Limb (tissue), 2 donors: Measurements from ENCODE around the gene RCE1.
A peak's percentile ranks its signal among the peaks of the same experiment; 100 is the strongest.

ENCODE experiments used
- DNase-seq, 2 donors: peaks; one replicate each; pipeline ENCODE4 v3.0.0-alpha.2; 2016; ENCODE audit errors: extremely low spot score in 2 of 2

RCE1 gene

DNA sequence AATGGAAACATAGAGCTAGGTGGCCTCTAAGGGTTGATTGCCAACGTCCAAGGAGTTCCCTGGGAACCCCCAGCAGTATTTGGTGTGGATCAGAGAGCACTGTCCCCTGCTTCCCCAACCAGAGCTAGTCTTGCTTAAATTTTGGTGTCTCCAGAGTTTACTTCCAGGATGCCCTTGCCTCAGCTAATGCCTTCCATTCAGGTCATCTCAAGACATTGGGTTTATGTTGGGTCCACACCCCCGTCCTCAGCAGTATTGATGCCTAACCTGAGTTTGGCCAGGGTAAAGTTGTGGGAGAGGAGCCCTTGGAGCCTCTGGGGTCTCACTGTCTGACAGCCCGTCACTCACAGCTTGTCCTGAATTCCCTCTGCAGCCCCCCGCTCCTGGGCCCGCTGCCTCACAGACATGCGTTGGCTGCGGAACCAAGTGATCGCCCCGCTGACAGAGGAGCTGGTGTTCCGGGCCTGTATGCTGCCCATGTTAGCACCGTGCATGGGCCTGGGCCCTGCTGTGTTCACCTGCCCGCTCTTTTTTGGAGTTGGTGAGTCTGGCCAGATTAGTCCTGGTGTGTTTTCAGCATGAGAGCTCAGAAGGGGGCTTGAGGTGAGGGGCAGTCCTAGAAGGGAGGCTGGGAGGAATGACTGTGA lies 1.4 kb downstream of the RCE1 start:
- no peak for DNase-seq

DNA sequence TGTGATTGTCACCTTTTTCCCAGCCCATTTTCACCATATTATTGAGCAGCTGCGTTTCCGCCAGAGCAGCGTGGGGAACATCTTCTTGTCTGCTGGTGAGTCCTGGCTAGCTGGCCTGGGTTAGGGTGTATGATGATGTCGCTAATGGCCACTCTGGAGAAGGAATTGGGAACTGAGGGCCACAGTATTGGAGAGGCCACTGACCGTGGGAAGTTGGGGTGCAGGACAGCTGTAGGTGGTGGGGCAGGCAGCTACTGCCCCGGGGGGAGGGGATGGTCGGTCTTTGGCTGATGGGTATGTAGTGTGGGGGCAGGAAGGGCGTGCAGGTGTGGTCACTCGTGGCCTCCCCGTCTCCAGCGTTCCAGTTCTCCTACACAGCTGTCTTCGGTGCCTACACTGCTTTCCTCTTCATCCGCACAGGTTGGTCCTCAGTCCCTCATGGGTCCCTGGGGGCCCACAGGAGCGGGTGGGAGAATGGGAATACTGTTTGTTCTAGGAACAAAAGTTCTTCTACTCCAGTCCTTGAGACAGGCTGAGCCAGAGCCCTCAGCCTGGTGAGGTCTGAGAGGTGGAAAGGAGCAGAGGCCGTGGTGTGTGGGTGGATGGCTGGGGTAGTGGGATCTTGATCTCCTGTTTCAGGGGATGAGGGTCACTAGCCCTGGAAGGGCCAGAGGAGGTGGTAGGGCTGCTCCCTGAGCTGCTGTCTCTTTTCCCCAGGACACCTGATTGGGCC lies 2.1 kb downstream of the RCE1 start:
- DNase-seq = no peak

- no peak for DNase-seq
These were observed 2.6 kb downstream of the RCE1 start for GRCh38 chr11:66845876-66846212.

DNA sequence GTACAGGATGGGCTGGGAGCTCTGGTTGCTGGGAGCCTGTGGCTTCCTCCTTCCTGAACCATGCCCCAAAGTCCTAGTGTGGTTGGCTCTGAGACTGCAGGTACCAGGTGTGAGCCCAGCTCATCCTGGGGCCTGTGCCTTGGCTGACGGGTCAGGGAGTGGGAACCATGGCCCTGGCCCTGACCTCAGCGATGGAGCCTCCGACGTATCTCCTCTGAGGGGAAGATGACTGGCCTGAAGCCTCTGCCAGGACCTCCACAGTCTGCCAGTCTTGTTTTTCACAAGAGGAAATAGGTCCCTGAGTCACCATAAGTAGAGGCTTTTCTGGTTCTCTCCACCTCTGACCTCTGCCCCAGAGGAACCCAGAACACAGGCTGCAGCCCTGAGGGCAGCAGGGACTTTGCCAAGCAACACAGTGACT lies 3.4 kb downstream of the RCE1 start:
- DNase-seq = no peak

GRCh38 chr11:66847461-66848232 lies 4.4 kb downstream of the RCE1 start:
- DNase-seq = no peak

GRCh38 chr11:66848671-66849500 lies 5.6 kb downstream of the RCE1 start:
- no peak for DNase-seq

- DNase-seq = peak in 1 of 2 donors; percentile 26
These were observed 6.4 kb downstream of the RCE1 start for GRCh38 chr11:66849501-66850234.

DNA sequence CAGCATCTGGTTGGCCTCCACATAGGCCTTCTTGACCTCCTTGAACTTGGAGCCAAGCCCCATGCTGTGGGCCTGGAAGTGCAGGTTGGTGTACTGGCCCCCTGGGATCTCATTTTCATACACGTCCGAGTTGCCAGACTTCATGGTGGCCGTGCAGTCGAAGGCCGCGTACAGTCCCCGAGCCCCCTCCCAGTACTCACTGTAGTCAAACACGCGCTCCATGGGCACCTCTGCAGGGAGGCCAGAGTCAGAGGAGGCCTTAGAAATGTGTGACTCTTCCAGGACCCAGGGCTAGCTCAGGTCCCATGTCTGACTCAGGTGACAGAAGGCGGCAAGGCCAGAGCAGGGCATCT lies 7.0 kb downstream of the RCE1 start:
- DNase-seq = no peak

DNA sequence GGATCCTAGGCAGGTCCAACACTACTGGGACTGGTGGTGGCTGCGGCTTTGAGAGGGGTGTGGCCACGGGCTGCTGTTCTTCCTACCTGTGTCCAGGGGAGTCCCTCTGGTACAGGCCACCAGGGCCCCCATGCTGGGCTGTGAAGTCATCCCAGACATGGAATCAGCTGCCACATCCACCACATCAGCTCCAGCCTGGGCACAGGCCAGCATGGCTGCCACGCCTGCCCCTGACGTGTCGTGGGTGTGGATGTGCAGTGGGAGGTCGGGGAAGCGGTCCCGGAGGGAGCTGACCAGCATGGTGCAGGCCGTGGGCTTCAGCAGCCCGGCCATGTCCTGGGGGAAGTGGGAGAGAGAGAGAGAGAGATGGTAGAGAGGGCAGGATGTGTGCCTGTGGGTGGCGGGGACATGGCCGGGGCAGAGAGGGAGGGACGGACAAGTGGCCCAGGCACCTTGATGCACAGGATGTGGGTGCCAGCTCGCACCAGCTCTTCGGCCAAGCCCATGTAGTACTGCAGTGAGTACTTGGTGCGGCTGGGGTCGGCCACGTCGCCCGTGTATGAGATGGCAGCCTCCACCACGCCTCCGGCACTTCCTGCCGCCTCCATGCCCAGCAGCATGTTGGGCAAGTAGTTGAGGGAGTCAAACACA lies 7.5 kb downstream of the RCE1 start:
- DNase-seq = peak in 1 of 2 donors; percentile 28

GRCh38 chr11:66851239-66851596 lies 8.0 kb downstream of the RCE1 start:
- no peak for DNase-seq

DNA sequence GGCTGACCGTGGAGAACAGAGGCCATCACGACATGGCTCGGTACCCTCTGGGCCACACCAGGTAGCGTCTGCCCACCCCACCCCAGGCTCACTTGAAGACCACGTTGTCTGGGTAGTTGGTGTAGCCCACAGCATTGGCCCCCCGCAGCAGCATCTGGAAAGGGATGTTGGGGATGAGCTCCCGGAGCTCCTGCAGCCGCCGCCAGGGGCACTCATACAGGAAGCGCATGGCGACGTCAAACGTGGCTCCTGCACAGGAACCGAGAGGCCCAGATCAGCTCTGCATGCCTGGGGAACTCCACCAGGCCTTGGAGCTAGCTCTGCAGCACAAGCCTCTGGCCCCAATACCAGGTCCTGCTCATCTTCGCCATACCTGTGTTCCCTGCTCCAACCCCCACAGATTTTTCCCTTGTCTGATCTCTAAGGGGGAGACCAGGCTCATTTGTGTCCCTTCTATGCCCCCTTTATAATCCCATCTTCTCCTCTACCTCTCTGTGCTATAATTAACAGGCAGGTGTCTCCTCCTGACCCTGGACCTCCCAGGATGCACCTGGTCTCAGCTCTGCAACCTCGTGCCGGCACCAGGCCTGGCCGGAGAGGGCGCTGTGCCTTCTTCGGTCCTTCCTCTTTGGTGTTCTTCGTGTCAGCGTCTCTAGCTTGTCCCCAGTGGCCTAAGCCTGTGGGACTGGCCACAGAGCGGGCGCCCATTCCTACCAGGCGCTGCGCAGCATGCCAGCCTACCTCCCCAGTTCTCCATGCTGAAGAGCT lies 8.6 kb downstream of the RCE1 start:
- DNase-seq = peak in 1 of 2 donors; percentile 26

GRCh38 chr11:66852466-66853241 lies 9.4 kb downstream of the RCE1 start:
- DNase-seq = peak in 1 of 2 donors; percentile 28

- peak in 1 of 2 donors; percentile 30 for DNase-seq
These were observed 10.3 kb downstream of the RCE1 start for GRCh38 chr11:66853242-66854229.

DNA sequence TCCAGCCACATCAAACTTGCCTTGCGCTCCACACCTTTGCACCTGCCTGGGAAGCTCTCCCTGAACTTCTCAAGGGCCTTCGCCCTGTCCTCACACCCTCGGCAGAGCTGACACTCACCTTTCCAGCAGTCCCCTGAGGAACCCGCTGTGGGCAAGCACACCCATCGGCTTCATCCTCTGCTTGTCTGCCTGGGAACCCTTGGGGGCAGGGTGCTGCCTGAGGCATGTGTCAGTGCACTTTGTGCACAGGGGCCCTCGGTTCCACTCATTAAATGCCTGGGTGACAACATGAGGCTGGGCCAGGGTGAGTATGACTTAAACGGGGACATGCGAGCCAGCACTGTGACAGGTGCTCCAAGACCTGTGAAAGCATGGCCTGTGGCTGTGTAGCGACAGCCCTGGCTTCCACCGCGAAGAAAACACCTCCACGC lies 11.0 kb downstream of the RCE1 start:
- DNase-seq = peak in 1 of 2 donors; percentile 23

DNA sequence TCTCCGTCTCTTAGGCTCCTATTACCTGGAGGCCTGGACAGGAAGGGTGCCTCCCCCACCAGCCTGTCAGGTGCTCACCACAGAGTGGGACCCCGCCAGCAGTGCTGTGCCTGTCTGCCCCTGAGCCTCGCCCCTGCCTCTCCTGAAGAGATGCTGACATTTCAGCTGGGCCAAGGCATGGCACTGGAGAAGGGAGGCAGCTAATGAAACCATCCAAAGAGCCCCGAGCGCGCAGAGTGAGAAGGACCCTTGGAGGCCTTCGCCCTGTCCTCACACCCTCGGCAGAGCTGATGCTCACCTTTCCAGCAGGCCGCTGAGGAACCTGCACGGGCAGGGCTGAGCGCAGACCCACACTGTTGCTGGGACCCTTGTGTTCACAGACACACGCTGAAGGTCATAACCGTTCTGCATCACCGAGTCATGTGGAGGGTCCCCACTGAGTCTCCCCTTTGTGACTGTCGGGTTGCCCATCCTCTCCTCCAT lies 11.5 kb downstream of the RCE1 start:
- no peak for DNase-seq

DNA sequence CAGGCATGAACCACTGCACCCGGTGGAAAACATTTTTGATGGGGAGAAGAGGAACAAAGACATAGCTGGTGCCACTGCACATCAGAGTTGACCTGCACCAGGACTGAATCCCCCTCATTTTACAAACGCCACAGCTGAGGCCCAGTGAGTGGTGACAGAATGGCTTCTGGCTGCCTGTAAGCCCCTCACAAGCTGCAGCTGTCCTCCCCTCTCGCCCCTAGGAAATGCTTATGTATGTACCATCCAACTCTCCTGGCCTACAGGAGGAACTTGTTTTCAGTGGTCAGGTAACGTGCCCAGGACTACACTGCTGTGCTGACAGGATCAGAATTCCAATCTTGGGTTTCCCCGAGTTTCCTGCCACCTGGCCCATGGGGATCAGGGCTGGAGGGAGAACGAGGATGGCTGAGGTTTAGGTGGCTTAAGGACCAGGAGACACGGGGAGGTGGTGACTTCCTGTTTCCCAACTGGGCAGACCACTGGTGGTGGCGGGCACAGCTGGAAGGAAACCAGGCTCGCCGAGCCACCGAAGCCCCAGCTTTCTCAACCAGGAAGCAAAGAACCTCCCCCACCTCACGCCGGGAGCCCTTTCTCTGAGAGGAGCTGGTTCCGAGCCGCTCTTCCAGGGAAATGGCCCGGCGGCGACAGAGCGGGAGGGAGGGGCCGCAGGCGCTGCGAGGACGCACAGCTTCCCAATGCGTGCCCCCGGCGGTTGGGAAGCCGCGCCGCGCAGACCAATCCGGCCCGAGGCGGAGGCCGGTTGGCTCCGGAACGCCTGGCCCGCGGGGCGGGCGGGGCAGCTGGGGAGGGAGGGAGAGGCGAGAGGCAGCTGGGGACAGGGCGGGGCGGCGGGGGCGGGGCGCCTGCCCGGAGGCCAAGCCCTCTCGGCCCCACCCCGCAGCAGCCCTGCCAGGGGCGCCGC lies 12.6 kb downstream of the RCE1 start:
- DNase-seq = peak; percentile 87 to 95
